H1 (cell line): ENCODE measurements around the gene ANKRD27. TPM values are rescaled to one million over a fixed set of nuclear protein-coding genes. Genes with fewer than 3 reads are reported as not detected.

Experiments
- CTCF ChIA-PET: fragments of 300-600 bp; sonication (Branson Sonifier 250); formaldehyde crosslinking; loops from one replicate; lab custom pipeline; 2021; ENCODE audit not compliant: partially characterized antibody; lab: Charles Lee
- POLR2A ChIA-PET: fragments of 300-600 bp; sonication (Branson Sonifier 250); formaldehyde crosslinking; loops from one replicate; lab custom pipeline; 2021; ENCODE audit warnings: inconsistent platforms; ENCODE audit not compliant: partially characterized antibody; lab: Charles Lee
- DNase-seq, 2 experiments: peaks; one replicate each; pipeline versions ENCODE4 v3.0.0 to v3.0.0-alpha.2; 2010 to 2022; ENCODE audit warnings: low spot score in 2 of 2, low read depth in 1 of 2, mixed read lengths in 1 of 2
- FAIRE-seq: peaks from 2 replicates; lab custom pipeline; 2011; peaks lifted over from hg19 to GRCh38; lab: Jason Lieb, UNC
- H2AFZ ChIP-seq: 2 replicates; pipeline ENCODE4 v1.8.1; 2012; ENCODE audit warnings: low read length, inconsistent platforms
- H2AK5ac ChIP-seq: 2 replicates; pipeline ENCODE4 v1.6.1; 2013; ENCODE audit warnings: low read depth, low read length
- H2BK120ac ChIP-seq: replicated peaks from 2 replicates; pipeline ENCODE3; 2013; ENCODE audit warnings: low read depth, low read length, inconsistent platforms
- H2BK12ac ChIP-seq: 2 replicates; pipeline ENCODE4 v1.6.1; 2013; ENCODE audit warnings: low read depth, low read length
- H2BK15ac ChIP-seq: 2 replicates; pipeline ENCODE4 v1.6.1; 2013; ENCODE audit warnings: low read length
- H2BK20ac ChIP-seq: 2 replicates; pipeline ENCODE4 v1.6.1; 2013; ENCODE audit warnings: low read length
- H2BK5ac ChIP-seq: 2 replicates; pipeline ENCODE4 v1.6.1; 2013; ENCODE audit warnings: low read depth, low read length
- H3K14ac ChIP-seq: 2 replicates; pipeline ENCODE4 v1.6.1; 2013; ENCODE audit warnings: inconsistent platforms; ENCODE audit not compliant: insufficient read length
- H3K18ac ChIP-seq: 2 replicates; pipeline ENCODE4 v1.6.1; 2013; ENCODE audit warnings: low read length; ENCODE audit errors: extremely low read depth
- H3K23ac ChIP-seq: 2 replicates; pipeline ENCODE4 v1.6.1; 2013; ENCODE audit warnings: inconsistent platforms; ENCODE audit not compliant: insufficient read length
- H3K23me2 ChIP-seq: 2 replicates; pipeline ENCODE4 v1.6.1; 2013; ENCODE audit warnings: low read depth, low read length
- H3K27ac ChIP-seq: 2 replicates; pipeline ENCODE4 v1.6.1; 2011; ENCODE audit warnings: low read depth, low read length, inconsistent platforms
- H3K27me3 ChIP-seq, 4 experiments: replicated peaks in 1 of 4; 1 replicate in 1 of 4; 2 replicates in 3 of 4; pipeline versions ENCODE4 v1.6.1 to v1.8.1; 2011 to 2013; ENCODE audit warnings: low read length in 3 of 4, mild to moderate bottlenecking in 3 of 4, inconsistent platforms in 2 of 4, mixed read lengths in 2 of 4, moderate library complexity in 1 of 4; ENCODE audit not compliant: control insufficient read depth in 3 of 4, insufficient read depth in 3 of 4; ENCODE audit errors: extremely low read depth in 1 of 4
- H3K36me3 ChIP-seq, 4 experiments: 2 replicates each; pipeline versions ENCODE4 v1.6.1 to v1.8.1; 2011 to 2013; ENCODE audit warnings: mild to moderate bottlenecking in 4 of 4, low read length in 3 of 4, moderate library complexity in 2 of 4, control low read depth in 1 of 4, inconsistent platforms in 1 of 4; ENCODE audit not compliant: insufficient read depth in 4 of 4, control insufficient read depth in 2 of 4
- H3K4ac ChIP-seq: replicated peaks from 2 replicates; pipeline ENCODE3; 2013; ENCODE audit warnings: low read length, low read depth, mixed read lengths, inconsistent platforms; ENCODE audit not compliant: insufficient read length
- H3K4me1 ChIP-seq, 4 experiments: replicated peaks in 1 of 4; 1 replicate in 1 of 4; 2 replicates in 3 of 4; pipeline versions ENCODE4 v1.6.1 to v1.8.1; 2011 to 2013; ENCODE audit warnings: low read length in 3 of 4, inconsistent platforms in 2 of 4, mixed read lengths in 1 of 4; ENCODE audit not compliant: insufficient read depth in 4 of 4, control insufficient read depth in 3 of 4
- H3K4me2 ChIP-seq, 2 experiments: 2 replicates each; pipeline versions ENCODE4 v1.6.1 to v1.8.1; 2011 to 2013; ENCODE audit warnings: low read depth in 2 of 2, low read length in 2 of 2, control low read depth in 1 of 2, inconsistent platforms in 1 of 2, mild to moderate bottlenecking in 1 of 2; ENCODE audit not compliant: insufficient read depth in 1 of 2
- H3K4me3 ChIP-seq, 4 experiments: fragments of 200-600, 300-600 bp in 1 of 4; sonication (generic), shearing (Covaris generic), sonication (Bioruptor Twin) in 1 of 4; 2 replicates each; pipeline versions ENCODE4 v1.5.1 to v1.8.1; 2011 to 2016; ENCODE audit warnings: low read length in 4 of 4, low read depth in 3 of 4, control low read depth in 2 of 4, inconsistent platforms in 2 of 4, mild to moderate bottlenecking in 2 of 4, mixed read lengths in 1 of 4, moderate library complexity in 1 of 4; ENCODE audit not compliant: insufficient read depth in 2 of 4; ENCODE audit errors: extremely low read depth in 1 of 4
- H3K56ac ChIP-seq: replicated peaks from 2 replicates; pipeline ENCODE3; 2013; ENCODE audit warnings: low read depth, mild to moderate bottlenecking, mixed read lengths, low read length, inconsistent platforms; ENCODE audit not compliant: insufficient read length
- H3K79me1 ChIP-seq: 2 replicates; pipeline ENCODE4 v1.6.1; 2013; ENCODE audit warnings: low read depth, low read length, control low read depth
- H3K79me2 ChIP-seq, 2 experiments: 2 replicates each; pipeline versions ENCODE4 v1.6.1 to v1.8.1; 2012 to 2013; ENCODE audit warnings: low read length in 2 of 2, mild to moderate bottlenecking in 2 of 2, inconsistent platforms in 1 of 2; ENCODE audit not compliant: insufficient read depth in 2 of 2, control insufficient read depth in 1 of 2
- H3K9ac ChIP-seq, 4 experiments: replicated peaks in 1 of 4; 1 replicate in 1 of 4; 2 replicates in 3 of 4; pipeline versions ENCODE4 v1.6.1 to v1.8.1; 2011 to 2013; ENCODE audit warnings: low read depth in 3 of 4, low read length in 3 of 4, control low read depth in 2 of 4, mild to moderate bottlenecking in 2 of 4, moderate library complexity in 2 of 4, inconsistent platforms in 1 of 4; ENCODE audit errors: extremely low read depth in 1 of 4
- H3K9me3 ChIP-seq, 2 experiments: 2 replicates each; pipeline versions ENCODE4 v1.6.1 to v1.8.1; 2012 to 2013; ENCODE audit warnings: mild to moderate bottlenecking in 2 of 2, moderate library complexity in 2 of 2, control low read depth in 1 of 2, inconsistent platforms in 1 of 2, low read depth in 1 of 2, low read length in 1 of 2, mixed read lengths in 1 of 2; ENCODE audit not compliant: insufficient read depth in 2 of 2
- H4K20me1 ChIP-seq, 2 experiments: replicated peaks in 1 of 2; 2 replicates each; pipeline versions ENCODE3 to v1.8.1; 2011 to 2013; ENCODE audit warnings: inconsistent platforms in 2 of 2, low read length in 2 of 2, mild to moderate bottlenecking in 1 of 2; ENCODE audit not compliant: insufficient read depth in 2 of 2, control insufficient read depth in 1 of 2
- H4K5ac ChIP-seq: 2 replicates; pipeline ENCODE4 v1.6.1; 2013; ENCODE audit warnings: low read length, low read depth, mixed read lengths, inconsistent platforms; ENCODE audit not compliant: insufficient read length
- H4K8ac ChIP-seq: 2 replicates; pipeline ENCODE4 v1.8.0; 2013; ENCODE audit warnings: mild to moderate bottlenecking, moderate library complexity, low read length, inconsistent platforms; ENCODE audit not compliant: insufficient read depth; ENCODE audit errors: extremely low read depth
- H4K91ac ChIP-seq: replicated peaks from 2 replicates; pipeline ENCODE3; 2013; ENCODE audit warnings: low read length, mixed read lengths, inconsistent platforms; ENCODE audit not compliant: insufficient read length
- GTF2F1 ChIP-seq: IDR thresholded peaks from 2 replicates; pipeline ENCODE4 v1.6.1; 2012; ENCODE audit warnings: low read depth, low read length, improper control_type of control experiment, borderline replicate concordance
- HDAC2 ChIP-seq, 2 experiments: fragments of 300-600 bp in 1 of 2; sonication (generic) in 1 of 2; IDR thresholded peaks; 2 replicates each; pipeline ENCODE4 v1.6.1; 2011 to 2012; ENCODE audit warnings: low read depth in 2 of 2, low read length in 2 of 2, mild to moderate bottlenecking in 2 of 2, moderate library complexity in 2 of 2, borderline replicate concordance in 1 of 2, inconsistent platforms in 1 of 2
- HDAC6 ChIP-seq: IDR thresholded peaks from one replicate; pipeline ENCODE4 v1.7.1; 2012; ENCODE audit warnings: low read depth, mild to moderate bottlenecking, inconsistent platforms, low read length, moderate library complexity
- KDM4A ChIP-seq: IDR thresholded peaks from one replicate; pipeline ENCODE4 v1.7.1; 2012; ENCODE audit warnings: low read depth, mild to moderate bottlenecking, moderate library complexity, low read length, inconsistent platforms; ENCODE audit not compliant: severe bottlenecking
- SAP30 ChIP-seq: fragments of 300-600 bp; sonication (generic); IDR thresholded peaks from 2 replicates; pipeline ENCODE4 v1.7.1; 2012; ENCODE audit warnings: low read length, moderate library complexity, mild to moderate bottlenecking, inconsistent platforms; ENCODE audit not compliant: insufficient read depth, insufficient replicate concordance
- WGBS, 2 experiments: shearing (Covaris generic) in 1 of 2; methylation state at CpG; one replicate each; pipeline versions ENCODE4 v1.1.6 to v1.1.7; 2013 to 2015; ENCODE audit warnings: low lambda C conversion rate in 2 of 2, mixed read lengths in 2 of 2, inconsistent platforms in 1 of 2, low coverage in 1 of 2, missing lambda C conversion rate in 1 of 2; ENCODE audit not compliant: insufficient replicate concordance in 2 of 2, insufficient coverage in 1 of 2, insufficient read length in 1 of 2; ENCODE audit errors: extremely low coverage in 1 of 2, missing lambda C conversion rate in 1 of 2; 5-methylcytosine and 5-hydroxymethylcytosine counted together
- polyA plus RNA-seq, 7 experiments: library from polyadenylated mRNA; depleted of rRNA in 3 of 7; stranded (reverse) in 5 of 7; unstranded in 2 of 7; fragments of >200 nt in 5 of 7; fragments of 200-250 nt in 2 of 7; gene quantifications; 1 replicate in 5 of 7; 2 replicates in 1 of 7; 4 replicates in 1 of 7; pipeline versions ENCODE4 v1.2.1 to v1.2.3, GENCODE V29; 2011 to 2013; ENCODE audit warnings: missing spikeins in 2 of 7, mixed read lengths in 2 of 7
- total RNA-seq: library from RNA; stranded (reverse); fragmentation: NEBNext Ultra II Directional; extraction: Animal tissue kit (Norgen Biotek cat#: 25700); gene quantifications from 2 replicates; pipeline ENCODE4 v1.2.1, GENCODE V29; 2021

Gene ANKRD27
- total and polyA plus RNA-seq, 2 of the 8 experiments (the other 6 are each of a cell fraction or from before 2014, with no cell fraction given) = 27.9 to 55.7 TPM

- no peaks in the 10 kb centered on the region for H3K27me3 ChIP-seq
- no peak overlapping the region for H3K14ac ChIP-seq
- no peak overlapping the region for H2AFZ ChIP-seq
- DNase-seq (no peak), FAIRE-seq (no peak)
- H2BK120ac ChIP-seq = no peak overlapping the region
- H3K56ac ChIP-seq = no peak overlapping the region
- H2AK5ac ChIP-seq = no peak overlapping the region
- ChIA-PET CTCF (interaction anchor here (0.6 to 1.8 kb wide), 3 partner anchors 15 to 146 kb away, joined by 3 to 6 read pairs (median 3); no protein-coding TSS in a partner anchor), POLR2A (no interaction called here)
- no peak overlapping the region for H4K8ac ChIP-seq
- no peak overlapping the region for H3K4ac ChIP-seq
- peaks cover 10 to 52% (median 33%) of the 10 kb centered on the region in 4 experiments for H3K36me3 ChIP-seq
- no peak for TF ChIP-seq KDM4A
- TF ChIP-seq SAP30 = no peak
- TF ChIP-seq HDAC6 = no peak
- no peak for TF ChIP-seq GTF2F1
- no peak for TF ChIP-seq HDAC2 (IDR thresholded peaks at IDR 0.05; ENCODE audit: borderline replicate concordance in 1 of 2, low read depth in 2 of 2, low read length in 2 of 2)
- no peak overlapping the region for H2BK20ac ChIP-seq
- no peak overlapping the region for H3K9ac ChIP-seq
- H2BK15ac ChIP-seq = no peak overlapping the region
- no peak overlapping the region for H3K4me3 ChIP-seq
- H3K79me2 ChIP-seq = no peaks in the 10 kb centered on the region
- no peak overlapping the region for H3K4me2 ChIP-seq
- WGBS, 2 experiments = 79% methylated on average over 7 of the region's 7 CpGs; no CpG with 5 or more reads in 1 of the 2 experiments
- no peak overlapping the region for H2BK12ac ChIP-seq
- H3K18ac ChIP-seq = no peak overlapping the region
- H3K4me1 ChIP-seq = no peaks in the 10 kb centered on the region
- H4K20me1 ChIP-seq = peaks cover 2 to 6% of the 10 kb centered on the region in 2 experiments
- H3K79me1 ChIP-seq = no peaks in the 10 kb centered on the region
- no peak overlapping the region for H3K27ac ChIP-seq
- H4K5ac ChIP-seq = no peak overlapping the region
- no peaks in the 10 kb centered on the region for H3K23me2 ChIP-seq
- no peak overlapping the region for H2BK5ac ChIP-seq
- no peak overlapping the region for H4K91ac ChIP-seq
- H3K9me3 ChIP-seq = no peaks in the 10 kb centered on the region
- H3K23ac ChIP-seq = no peak overlapping the region
Measured at GRCh38 chr19:32614916-32615315, 60.1 kb downstream of the ANKRD27 start.
